HG02885 (cell line): ENCODE data around the gene S100Z.
"Not testable (repeated sequence)": the region's sequence is repeated elsewhere in the genome, so short reads cannot be mapped to it uniquely, and the experiment has no call there.

ENCODE experiments used
- ATAC-seq: cut with Tn5 transposase; IDR thresholded peaks from one replicate; pipeline ENCODE4 v1.9.1; 2021; ENCODE audit warnings: mild to moderate bottlenecking; ENCODE audit not compliant: unreplicated experiment, poor library complexity

Gene S100Z

DNA sequence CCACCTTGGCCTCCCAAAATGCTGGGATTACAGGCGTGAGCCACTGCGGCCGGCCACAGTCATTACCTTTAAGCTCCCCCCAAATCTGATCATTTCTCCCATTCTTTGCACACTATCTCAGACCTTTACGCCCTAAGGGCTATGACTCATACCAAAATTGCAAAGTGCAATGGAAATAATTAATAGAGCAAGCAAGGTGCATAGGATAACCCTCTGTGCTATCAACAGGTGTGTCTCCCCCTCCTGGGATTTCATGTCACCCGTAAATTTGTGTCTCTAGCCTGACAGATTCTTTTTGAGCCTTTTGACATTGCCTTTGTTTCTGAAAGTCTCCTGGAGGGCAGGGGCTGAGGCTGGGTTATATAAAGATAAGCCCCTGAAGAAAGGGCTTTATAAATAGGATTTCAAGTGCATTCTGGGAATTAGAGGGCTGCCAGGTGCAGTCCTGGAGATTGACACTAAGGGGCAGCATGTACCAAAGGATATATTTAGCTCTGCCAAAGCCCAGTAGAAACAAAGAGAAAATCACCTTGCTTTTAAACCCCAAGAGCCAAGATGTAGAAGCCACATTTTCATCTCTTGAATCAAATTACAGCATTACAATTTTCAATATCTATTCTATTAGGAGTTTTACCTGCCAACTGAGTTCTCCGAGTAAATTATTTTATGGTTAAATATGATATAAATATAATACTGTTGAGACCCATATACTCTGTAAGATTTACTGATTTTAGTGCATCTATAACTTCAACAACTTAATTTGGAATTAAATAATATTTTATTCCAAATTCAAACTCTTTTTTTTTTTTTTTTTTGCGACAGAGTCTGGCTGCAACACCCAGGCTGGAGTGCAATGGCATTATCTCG, 18.2 kb downstream of the S100Z start:
- ATAC-seq, result no peak

DNA sequence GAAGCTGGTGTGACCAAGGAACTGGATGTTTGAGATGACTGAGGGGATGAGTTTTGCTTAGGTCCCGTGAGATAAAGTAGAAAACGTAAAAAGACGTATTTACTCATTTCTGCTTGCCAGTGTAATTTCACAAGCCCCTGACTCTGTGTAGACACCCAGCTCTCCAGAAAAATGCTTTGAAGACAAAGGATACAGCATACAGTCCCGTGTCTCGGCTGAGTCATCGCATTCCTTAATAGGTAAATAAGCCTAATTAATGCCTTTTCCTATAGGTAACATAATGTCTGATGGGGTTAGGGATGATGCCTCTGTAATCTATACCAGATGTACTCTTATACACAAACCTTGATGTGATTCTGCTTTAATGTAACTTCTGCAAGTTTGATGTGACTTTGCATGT, 20.2 kb downstream of the S100Z start:
- ATAC-seq, result no peak

DNA sequence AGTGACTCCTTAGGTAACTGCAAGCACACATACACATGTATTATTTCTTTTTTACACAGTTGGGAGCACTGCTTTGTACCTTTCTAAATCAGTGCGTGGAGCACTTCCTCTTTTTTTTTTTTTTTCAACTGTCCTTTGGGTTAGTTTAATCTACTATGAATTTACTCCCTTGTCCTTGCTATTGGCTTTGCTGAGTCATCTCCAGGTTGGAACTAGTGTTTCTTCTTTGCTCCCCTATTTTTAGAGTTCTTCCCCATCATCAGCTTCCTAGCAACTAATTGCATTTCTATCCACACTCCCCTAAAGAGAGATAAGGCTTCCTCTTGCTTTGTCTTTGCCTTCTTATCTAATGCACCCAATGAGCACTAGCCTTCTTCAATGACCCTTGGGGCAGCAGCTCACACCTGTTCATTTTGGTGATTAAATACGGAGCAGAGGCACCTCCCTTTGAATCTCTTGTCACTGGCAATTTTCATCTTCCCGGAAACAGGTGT, 24.3 kb downstream of the S100Z start:
- no peak for ATAC-seq

DNA sequence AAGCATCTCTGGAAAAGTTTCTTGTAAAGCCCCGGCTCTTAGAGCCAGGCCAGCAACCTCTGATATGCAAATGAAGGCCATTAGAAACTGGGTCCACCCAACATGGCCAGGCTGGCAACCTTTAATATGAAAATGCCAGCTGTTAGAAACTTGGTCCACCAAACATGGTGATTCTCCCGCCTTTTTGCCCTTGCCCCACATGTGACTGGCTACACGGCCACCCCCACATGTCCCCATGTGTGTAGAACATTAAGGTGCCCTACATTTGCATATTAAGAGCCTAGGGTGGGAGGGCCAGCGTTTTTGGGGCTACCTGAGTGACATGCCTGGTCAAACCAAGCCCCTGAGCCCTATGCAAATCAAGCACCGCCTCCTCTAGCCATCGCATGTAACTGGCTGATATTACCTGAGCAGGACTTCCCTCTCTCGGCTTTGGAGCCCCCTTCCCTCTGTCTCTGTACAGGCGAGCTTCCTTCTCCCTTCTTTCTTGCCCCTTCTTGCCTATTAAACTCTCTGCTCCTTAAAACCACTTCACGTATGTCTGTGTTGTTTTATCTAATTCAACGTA, 39.0 kb downstream of the S100Z start:
- no peak for ATAC-seq

DNA sequence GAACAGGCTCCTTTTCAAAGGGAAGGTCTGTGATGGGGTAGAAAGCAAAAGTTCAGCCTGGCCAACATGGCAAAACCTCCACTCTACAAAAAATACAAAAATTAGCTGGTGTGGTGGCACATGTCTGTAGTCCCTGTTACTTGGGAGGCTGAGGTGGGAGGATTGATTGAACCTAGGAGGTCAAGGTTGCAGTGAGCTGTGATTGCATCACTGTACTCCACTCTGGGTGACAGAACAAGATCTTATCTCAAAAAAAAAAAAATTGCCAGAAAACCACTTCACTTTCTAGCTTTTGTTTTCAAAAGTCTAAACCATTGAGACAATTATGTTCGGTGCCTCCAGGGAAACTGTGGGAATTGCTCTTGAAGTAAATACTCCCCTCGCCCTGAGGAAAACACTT, 43.5 kb downstream of the S100Z start:
- no peak for ATAC-seq

DNA sequence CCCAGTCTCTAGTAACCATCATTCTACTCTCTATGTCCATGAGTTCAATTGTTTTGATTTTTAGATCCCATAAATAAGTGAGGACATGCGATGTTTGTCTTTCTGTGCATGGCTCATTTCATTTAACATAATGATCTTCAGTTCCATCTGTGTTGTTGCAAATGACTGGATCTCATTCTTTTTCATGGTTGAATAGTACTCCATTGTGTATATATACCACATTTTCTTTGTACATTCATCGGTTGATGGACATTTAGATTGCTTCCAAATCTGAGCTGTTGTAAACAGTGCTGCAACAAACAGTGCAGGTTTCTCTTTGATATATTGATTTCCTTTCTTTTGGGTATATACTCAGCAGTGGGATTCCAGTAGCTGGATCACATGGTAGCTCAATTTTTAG, 46.4 kb downstream of the S100Z start:
- no peak for ATAC-seq

DNA sequence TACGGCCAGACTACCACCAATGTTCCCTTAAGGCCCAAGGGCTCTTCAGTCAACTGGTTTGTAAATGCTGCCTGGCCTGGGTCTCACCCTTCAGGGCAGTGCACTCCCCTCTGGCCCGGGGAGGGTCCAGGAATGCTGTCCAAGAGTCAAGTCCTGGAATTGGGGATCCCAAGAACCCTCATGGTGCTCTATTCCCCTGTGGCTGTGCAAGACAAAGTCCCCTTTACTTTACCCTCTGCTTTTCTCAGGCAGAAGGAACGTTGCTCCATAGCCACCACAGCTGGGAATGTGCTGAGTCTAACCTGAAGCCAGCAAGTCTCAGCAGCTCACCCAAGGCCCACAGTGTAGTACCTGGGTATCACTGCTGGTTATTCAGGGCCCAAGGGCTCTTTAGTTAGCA, 51.7 kb downstream of the S100Z start:
- ATAC-seq, result no peak

DNA sequence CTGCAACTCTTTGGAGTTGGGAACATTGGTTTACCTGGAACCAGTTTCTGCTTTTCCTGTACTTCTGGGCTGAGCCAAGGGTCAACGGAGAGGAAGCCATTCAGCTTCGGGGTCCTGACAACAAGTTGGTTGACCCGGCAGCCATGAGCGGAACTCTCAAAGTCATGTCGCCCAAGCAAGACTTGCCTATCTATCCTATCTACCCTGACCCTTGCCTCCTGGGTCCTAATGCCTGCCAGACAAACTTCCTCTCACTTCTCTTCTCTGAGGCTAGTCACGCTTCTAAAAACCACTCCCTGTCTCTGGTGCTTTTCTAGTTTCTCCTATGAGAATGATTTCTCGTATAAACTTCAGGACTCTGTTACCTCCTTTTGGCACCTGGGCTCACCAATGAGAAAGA, 58.4 kb downstream of the S100Z start:
- ATAC-seq, result no peak

DNA sequence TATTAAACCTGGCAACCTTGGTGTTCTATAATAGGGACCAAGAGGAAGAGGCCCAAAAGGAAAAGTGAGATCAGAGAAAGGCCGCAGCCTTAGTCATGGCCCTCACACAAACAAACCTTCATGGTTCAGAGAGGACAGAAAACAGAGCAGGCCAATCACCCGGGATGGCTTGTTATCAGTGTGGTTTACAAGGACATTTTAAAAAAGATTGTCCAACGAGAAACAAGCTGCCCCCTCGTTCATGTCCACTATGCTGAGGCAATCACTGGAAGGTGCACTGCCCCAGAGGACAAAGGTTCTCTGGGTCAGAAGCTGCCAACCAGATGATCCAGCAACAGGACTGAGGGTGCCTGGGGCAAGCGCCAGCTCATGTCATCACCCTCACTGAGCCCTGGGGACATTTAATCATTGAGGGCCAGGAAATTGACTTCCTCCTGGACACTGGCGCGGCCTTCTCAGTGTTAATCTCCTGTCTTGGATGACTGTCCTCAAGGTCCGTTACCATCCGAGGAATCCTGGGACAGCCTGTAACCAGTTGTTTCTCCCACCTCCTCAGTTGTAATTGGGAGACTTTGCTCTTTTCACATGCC, 60.6 kb downstream of the S100Z start:
- not testable (repeated sequence) for ATAC-seq

DNA sequence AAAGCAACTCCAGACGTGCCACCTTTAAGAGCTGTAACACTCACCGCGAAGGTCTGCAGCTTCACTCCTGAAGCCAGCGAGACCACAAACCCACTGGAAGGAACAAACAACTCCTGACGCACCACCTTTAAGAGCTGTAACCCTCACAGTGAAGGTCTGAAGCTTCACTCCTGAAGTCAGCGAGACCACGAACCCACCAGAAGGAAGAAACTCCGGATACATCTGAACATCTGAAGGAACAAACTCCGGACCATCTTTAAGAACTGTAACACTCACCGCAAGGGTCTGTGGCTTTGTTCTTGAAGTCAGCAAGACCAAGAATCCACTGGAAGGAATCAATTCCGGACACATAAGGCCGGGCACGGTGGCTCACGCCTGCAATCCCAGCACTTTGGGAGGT, 64.9 kb downstream of the S100Z start:
- ATAC-seq, result not testable (repeated sequence)

DNA sequence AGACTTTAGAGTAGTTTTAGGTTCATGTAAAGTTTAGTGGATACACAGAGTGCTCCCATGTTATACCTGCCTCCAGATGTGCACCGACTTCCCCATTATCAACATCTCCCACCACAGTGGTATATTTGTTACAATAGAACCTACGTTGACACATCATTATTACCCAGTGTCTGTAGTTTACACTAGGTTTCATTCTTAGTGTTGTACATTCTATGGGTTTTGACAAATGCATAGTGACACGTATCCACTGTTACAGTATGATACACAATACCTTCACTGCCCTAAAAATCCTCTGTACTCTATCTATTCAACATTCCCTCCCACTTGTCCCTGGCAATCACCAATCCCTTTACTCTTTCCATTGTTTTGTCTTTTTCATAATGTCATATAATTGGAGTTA, 68.7 kb downstream of the S100Z start:
- no peak for ATAC-seq

DNA sequence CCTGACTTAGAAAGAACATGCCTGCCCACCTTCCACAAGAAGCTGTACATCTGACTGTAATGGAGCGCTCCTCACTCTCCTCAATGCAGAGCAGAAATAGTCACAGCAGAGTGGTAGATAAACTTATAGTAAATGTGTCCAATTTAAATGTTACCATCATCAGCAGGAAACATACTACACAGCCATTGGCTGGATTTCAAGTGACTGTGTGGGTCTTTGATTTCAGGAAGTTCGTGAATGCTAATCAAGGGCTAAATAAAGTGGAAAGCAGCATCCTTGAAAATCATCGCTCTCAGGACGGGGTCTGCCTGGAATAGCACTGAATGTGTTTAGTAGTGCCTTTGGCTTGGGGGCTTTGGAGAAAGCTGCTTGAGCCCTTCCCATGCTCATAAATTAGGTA, 70.7 kb downstream of the S100Z start:
- ATAC-seq, result no peak

DNA sequence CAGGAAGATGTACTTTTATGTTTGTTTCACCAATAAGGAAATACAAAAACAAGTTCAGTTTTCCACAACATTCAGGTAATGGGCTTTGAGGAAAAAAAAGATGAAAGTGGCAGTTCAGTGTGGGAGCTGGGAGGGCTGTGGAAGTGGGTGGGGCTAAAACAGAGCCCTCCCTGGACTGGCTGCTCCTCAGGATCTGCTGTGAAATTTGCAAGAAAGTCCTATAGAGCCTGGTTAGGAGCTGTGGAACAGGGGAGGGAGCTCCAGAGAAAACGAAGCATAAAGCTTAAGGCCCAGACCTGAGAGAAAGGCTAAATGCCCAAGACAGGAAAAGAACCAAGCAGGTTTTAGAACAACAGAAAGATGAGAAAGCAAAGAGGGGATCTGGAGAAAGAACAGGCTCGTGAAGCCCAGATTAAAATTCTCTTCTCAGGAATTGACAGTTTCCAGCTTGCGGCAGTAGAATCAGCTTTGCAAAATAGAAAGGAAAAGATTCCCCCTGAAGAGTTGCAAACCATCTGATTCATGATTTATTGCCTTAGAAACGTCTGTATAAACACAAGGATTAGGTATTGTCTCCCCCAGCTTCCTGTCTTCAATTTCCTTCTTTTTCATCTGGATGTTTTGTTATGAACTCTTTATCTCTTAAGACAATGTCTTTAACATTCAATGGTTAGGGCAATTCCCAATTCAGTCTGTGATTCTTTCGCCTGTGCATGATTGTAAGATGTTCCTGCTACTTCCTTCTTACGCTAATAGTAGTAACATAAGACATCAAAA, 76.7 kb downstream of the S100Z start:
- no peak for ATAC-seq

DNA sequence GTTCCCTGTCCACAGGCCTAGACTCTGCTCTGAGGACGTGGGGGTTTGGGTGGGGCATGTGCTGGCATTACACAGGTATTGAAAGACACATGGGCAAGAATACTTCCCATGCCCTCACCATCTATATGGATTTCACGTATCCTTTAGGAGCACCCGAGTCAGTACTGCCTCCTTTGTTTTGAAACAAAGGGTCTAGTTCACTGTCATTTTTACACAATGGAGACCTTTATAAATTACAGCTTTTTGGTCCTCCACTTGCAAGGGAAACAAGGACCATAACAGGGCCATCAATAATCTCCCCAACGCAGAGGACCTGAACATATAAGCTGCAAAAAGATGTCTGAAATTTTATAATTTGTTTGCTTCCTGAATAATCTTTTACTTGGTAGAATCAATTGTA, 78.1 kb downstream of the S100Z start:
- no peak for ATAC-seq

DNA sequence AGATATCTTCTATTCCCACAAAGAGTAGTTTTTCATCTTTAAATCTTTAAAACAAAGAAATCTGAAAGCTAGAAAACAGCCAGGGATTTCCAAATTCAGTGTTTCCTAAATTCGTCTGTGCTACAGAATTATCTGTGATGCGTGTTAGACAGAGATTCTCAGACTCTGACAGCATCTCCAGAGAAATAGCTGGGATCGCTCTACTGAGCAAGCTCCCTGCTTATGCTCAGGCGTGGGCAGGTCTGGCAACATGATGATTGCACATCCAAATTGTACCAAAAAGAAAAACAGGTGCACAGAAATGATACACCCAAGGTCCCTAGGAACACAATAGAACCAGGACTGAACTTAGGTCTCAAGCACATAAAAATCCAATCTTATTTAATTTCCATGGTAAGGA, 80.3 kb downstream of the S100Z start:
- ATAC-seq, result no peak

DNA sequence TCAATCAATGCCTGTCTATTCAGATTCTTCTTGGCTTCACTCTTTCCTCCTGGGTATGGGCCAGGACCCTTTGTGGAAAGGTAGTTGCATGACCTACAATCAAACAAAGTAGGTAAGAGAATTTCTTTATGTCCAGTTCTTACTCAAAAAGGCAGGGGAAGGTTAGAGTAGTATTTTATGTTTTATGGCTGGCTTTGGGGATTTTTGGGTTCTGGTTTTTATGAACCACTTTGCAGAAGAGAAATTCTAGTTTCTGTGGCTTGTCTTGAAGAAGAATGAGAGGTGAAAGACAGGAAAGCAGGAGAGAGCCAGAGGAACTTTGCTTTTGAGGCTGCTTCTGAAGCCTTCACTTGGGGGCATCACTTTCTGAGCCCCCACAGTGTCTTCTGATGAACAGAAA, 88.4 kb downstream of the S100Z start:
- ATAC-seq, result no peak

DNA sequence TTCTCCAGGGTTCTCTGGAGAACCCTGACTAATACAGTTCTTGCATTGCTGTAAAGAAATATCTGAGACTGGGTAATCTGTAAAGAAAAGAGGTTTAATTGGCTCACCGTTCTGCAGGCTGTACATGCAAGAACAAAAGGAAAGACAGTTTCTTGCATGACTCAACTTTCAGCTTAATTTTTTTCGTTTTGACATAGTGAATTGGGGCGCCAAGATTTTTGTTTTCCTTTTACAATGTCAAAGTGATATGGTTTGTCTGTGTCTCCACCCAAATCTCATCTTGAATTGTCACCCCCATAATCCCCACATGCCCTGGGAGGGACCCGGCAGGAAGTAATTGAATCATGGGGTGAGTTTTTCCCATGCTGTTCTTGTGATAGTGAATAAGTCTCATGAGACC, 91.2 kb downstream of the S100Z start:
- no peak for ATAC-seq

DNA sequence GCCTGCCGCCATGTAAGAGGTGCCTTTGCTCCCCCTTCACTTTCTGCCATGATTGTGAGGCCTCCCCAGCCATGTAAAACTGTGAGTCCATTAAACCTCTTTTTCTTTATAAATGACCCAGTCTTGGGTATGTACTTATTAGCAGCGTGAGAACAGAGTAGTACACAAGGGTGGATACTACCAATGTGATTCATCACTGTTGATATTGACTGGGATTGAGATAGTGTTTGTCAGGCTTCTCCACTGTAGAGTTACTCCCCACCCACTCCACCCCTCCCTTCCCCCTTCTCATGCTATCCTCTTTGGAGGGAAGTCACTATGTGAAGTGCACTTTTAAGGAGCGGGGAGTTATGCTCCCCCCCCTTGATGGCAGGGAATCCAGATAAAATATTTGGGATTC, 91.6 kb downstream of the S100Z start:
- no peak for ATAC-seq

DNA sequence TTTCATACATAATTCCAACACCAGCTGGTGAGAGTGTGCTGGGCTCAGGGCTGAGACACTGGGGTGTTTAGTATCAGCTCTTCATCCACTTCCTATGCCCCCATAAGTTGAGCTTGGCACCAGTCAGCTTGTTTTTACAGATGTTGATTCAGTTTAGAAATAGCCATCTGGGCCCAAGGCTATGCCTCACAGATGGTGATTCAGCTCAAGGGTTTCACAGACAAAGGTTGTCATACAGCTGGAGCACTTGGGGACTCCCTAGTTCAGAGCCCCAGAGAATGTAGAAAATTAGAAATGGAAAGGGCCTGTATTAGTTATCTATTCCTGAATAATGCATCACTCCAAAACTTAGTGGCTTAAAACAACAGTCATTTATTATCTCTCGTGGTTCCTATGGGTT, 92.8 kb downstream of the S100Z start:
- no peak for ATAC-seq

DNA sequence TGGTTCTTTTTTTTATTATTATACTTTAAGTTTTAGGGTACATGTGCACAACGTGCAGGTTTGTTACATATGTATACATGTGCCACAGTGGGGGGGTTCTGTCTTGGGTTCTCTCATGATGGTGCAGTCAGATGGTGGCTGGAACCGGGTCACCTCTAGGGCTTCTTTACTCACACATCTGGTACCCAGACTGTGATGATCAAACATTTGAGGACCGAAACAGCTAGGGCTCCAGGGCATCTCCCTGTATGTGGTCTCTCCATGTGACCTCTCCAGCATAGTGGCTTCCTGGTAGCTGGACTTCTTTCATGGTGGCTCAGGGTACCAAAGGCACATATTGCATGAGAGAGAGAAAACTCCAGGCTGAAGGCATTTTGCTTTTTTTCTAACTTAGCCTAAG, 93.2 kb downstream of the S100Z start:
- no peak for ATAC-seq

DNA sequence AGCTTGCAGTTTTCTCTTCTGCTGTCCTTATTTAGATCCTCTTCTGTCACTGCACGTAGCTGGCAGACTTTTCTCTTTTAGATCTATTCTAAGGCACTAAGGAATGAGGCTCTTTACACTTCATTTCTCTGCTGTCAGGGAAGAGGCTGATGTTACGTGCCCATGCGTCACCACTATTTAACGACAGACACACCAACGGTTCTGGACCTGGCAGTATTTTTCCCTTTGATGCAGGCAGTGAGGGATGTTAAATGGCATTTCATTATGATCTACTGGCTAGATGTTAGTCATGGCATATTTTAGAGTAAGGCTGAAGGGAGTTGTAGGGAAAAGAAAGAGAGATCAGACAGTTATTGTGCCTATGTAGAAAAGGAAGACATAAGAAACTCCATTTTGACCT, 94.8 kb downstream of the S100Z start:
- no peak for ATAC-seq
